MCF 10A (cell line): ENCODE data around the gene SIGLEC8. TPM values are rescaled to one million over a fixed set of nuclear protein-coding genes. Genes with fewer than 3 reads are reported as not detected.
"Not testable (repeated sequence)": the region's sequence is repeated elsewhere in the genome, so short reads cannot be mapped to it uniquely, and the experiment has no call there.

Source experiments
- BruUV-seq: library from RNA; stranded (reverse); fragments of 400-500 nt; replicated peaks from 2 replicates; lab custom pipeline; 2021; lab: Mats Ljungman, UMichigan
- CTCF ChIA-PET: fragments of 300-600 bp; sonication (Branson Sonifier 250); formaldehyde crosslinking; extraction: SDS; loops from one replicate; lab custom pipeline; 2021; ENCODE audit warnings: antibody characterized with exemption, inconsistent platforms; lab: Yijun Ruan, JAX
- POLR2A ChIA-PET: fragments of 300-600, 350-650 bp; sonication (Branson Sonifier 250); formaldehyde crosslinking; extraction: SDS; loops from one replicate; lab custom pipeline; 2020; ENCODE audit warnings: antibody characterized with exemption, inconsistent platforms; lab: Yijun Ruan, JAX
- DNase-seq: peaks from one replicate; pipeline ENCODE4 v3.0.0-alpha.2; 2018; ENCODE audit not compliant: unreplicated experiment
- H3K27ac Mint-ChIP-seq: one replicate; pipeline ENCODE4 v1.8.0; 2022; ENCODE audit warnings: mild to moderate bottlenecking, low read depth, mixed read lengths; ENCODE audit not compliant: unreplicated experiment
- H3K27me3 Mint-ChIP-seq: one replicate; pipeline ENCODE4 v1.8.0; 2022; ENCODE audit warnings: mixed read lengths; ENCODE audit not compliant: insufficient read depth, unreplicated experiment
- H3K36me3 Mint-ChIP-seq: one replicate; pipeline ENCODE4 v1.8.0; 2022; ENCODE audit warnings: mild to moderate bottlenecking, moderate library complexity, mixed read lengths; ENCODE audit not compliant: insufficient read depth, unreplicated experiment
- H3K4me1 Mint-ChIP-seq: one replicate; pipeline ENCODE4 v1.8.0; 2022; ENCODE audit warnings: mixed read lengths; ENCODE audit not compliant: insufficient read depth, unreplicated experiment
- H3K4me3 Mint-ChIP-seq: one replicate; pipeline ENCODE4 v1.8.0; 2022; ENCODE audit warnings: mild to moderate bottlenecking, moderate library complexity, mixed read lengths; ENCODE audit not compliant: unreplicated experiment
- H3K9me3 Mint-ChIP-seq: one replicate; pipeline ENCODE4 v1.8.0; 2022; ENCODE audit warnings: mixed read lengths; ENCODE audit not compliant: unreplicated experiment
- CTCF ChIP-seq: fragments of 200-600 bp; IDR thresholded peaks from one replicate; pipeline ENCODE4 v1.8.0; 2022; ENCODE audit warnings: antibody characterized with exemption, mild to moderate bottlenecking; ENCODE audit not compliant: unreplicated experiment
- intact Hi-C: fragments of 100-400 bp; cut with micrococcal nuclease; formaldehyde crosslinking; loops from 2 replicates; pipeline ENCODE4 v1.14.1; 2022
- total RNA-seq: library from RNA; stranded (reverse); gene quantifications from 2 replicates; pipeline ENCODE4 v1.2.3, GENCODE V29; 2022

Gene SIGLEC8
- total RNA-seq, 1 experiment from 2014 or later, result not detected

DNA sequence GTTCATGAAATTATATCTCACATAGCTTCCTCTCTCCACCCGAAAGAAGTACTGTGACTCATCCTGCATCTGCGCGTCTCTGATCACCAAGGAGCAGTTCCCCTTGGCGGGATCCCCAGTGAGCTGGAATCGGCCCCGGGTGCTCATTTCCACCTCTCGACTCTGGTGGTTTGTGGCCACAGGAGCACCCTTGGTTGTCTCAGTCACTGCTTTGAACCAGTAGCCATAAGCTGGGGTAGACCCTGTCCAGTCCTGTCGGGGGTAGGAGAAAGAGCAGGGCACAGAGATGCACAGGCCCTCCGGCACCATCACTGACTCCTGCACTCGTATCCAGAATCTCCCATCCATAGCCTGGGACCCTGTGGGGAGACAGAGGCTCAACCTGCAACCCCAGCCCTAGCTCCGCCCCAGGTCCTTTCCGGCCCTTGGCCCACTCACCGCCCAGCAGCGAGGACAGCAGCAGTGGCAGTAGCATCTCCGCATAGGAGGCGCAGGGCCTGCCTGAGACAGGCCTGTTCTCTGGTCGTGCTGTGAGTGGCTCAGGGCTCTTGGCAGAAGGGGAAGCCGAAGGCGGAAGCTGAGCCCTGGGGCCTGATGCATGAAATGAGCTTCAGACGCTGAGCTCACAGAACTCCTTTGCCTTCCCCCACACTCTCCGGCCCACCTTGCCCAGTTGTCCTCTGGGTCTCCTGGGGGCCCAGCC is 41.0 kb downstream of the SIGLEC8 start, which contains the start of gene SIGLEC10:
Gene SIGLEC10 (minus strand): TSS at position 536 of the 703 bp plus-strand sequence. CDS start 61 bp downstream, at position 475.
- no peak for DNase-seq
- Mint-ChIP-seq H3K27ac (no peak within 1 kb of the TSS), H3K36me3 (no peaks in the 10 kb centered on the region), H3K4me1 (no peaks in the 10 kb centered on the region), H3K4me3 (no peak within 1 kb of the TSS), H3K9me3 (no peaks in the 10 kb centered on the region), H3K27me3 (no peaks in the 10 kb centered on the region)
- ChIA-PET CTCF (interaction anchor here (0.6 to 2.6 kb wide), 6 partner anchors 19 to 1227 kb away, joined by 3 to 9 read pairs (median 4); no protein-coding TSS in a partner anchor), POLR2A (interaction anchor here (0.9 kb wide), 1 partner anchor 78 kb away, joined by 3 read pairs; no protein-coding TSS in a partner anchor)
- intact Hi-C loops, result no loop called here
- no peak for TF ChIP-seq CTCF
- no TSS peak for BruUV-seq

DNA sequence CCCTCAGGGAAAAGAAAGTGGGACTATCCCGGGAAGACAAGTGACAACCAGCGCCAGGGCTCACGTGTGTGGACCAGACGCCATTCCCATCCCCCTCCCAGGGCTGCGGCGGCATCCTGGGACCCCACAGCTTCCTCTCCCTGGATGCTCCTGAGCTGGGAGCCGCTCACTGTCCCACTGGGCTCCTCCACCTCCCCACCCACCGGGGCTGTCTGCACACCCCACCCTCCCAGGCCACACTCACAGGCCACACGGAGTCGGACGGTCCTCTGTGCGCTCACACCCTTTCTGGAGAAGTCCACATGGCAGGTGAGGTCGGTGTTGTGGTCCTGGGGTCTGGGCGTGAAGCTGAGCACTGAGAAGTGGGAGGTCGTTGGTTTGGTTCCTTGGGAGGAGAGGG is 41.8 kb downstream of the SIGLEC8 start:
- POLR2A ChIA-PET, DNase-seq, H3K4me1 Mint-ChIP-seq, H3K36me3 Mint-ChIP-seq, intact Hi-C loops, H3K4me3 Mint-ChIP-seq, H3K27me3 Mint-ChIP-seq, H3K9me3 Mint-ChIP-seq, BruUV-seq, H3K27ac Mint-ChIP-seq: not testable (repeated sequence)
- CTCF ChIA-PET, result interaction anchor here (1.7 to 2.6 kb wide), 2 partner anchors 56 to 99 kb away, joined by 6 to 9 read pairs; no protein-coding TSS in a partner anchor

- H3K27ac Mint-ChIP-seq, result no peak overlapping the region
- ChIA-PET POLR2A (no interaction called here), CTCF (no interaction called here)
- H3K4me1 Mint-ChIP-seq, result no peaks in the 10 kb centered on the region
- intact Hi-C loops, result no loop called here
- TF ChIP-seq CTCF, result no peak
- no peaks in the 10 kb centered on the region for H3K9me3 Mint-ChIP-seq
- H3K36me3 Mint-ChIP-seq, result peaks cover 6% of the 10 kb centered on the region
- H3K27me3 Mint-ChIP-seq, result no peaks in the 10 kb centered on the region
- no TSS peak for BruUV-seq
- H3K4me3 Mint-ChIP-seq, result no peak overlapping the region
- no peak for DNase-seq
Measured at GRCh38 chr19:51415187-51415586, 43.1 kb downstream of the SIGLEC8 start.

GRCh38 chr19:51410950-51411748 is 47.1 kb downstream of the SIGLEC8 start:
- ChIA-PET CTCF (interaction anchor here (0.6 to 0.9 kb wide), 5 partner anchors 13 to 244 kb away, joined by 3 to 4 read pairs (median 3); no protein-coding TSS in a partner anchor), POLR2A (no interaction called here)
- intact Hi-C loops, result no loop called here
- H3K27me3 Mint-ChIP-seq, result no peaks in the 10 kb centered on the region
- H3K9me3 Mint-ChIP-seq, result no peaks in the 10 kb centered on the region
- H3K27ac Mint-ChIP-seq, result no peak overlapping the region
- no peak for DNase-seq
- no TSS peak for BruUV-seq
- H3K4me3 Mint-ChIP-seq, result no peak overlapping the region
- no peaks in the 10 kb centered on the region for H3K4me1 Mint-ChIP-seq
- peaks cover 6% of the 10 kb centered on the region for H3K36me3 Mint-ChIP-seq
- no peak for TF ChIP-seq CTCF
